Esophagus muscularis mucosa (tissue), 3 donors: ENCODE measurements around the gene CYP26B1.

ENCODE experiments used
- POLR2AphosphoS5 ChIP-seq, 2 donors: sonication (generic); formaldehyde crosslinking; IDR thresholded peaks; one replicate each; pipeline ENCODE4 v1.6.1; 2017; ENCODE audit warnings: antibody characterized with exemption in 2 of 2
- TF ChIP-seq, protein P1 (sequence below), 3 experiments: fragments of 200-600 bp in 2 of 3; fragments of 450-650 bp in 1 of 3; sonication (generic) in 2 of 3; IDR thresholded peaks; one replicate each; pipeline ENCODE4 v1.5.1; 2017 to 2019; ENCODE audit warnings: antibody characterized with exemption in 3 of 3, mild to moderate bottlenecking in 2 of 3, moderate library complexity in 1 of 3

- TF ChIP-seq, protein P1, sequence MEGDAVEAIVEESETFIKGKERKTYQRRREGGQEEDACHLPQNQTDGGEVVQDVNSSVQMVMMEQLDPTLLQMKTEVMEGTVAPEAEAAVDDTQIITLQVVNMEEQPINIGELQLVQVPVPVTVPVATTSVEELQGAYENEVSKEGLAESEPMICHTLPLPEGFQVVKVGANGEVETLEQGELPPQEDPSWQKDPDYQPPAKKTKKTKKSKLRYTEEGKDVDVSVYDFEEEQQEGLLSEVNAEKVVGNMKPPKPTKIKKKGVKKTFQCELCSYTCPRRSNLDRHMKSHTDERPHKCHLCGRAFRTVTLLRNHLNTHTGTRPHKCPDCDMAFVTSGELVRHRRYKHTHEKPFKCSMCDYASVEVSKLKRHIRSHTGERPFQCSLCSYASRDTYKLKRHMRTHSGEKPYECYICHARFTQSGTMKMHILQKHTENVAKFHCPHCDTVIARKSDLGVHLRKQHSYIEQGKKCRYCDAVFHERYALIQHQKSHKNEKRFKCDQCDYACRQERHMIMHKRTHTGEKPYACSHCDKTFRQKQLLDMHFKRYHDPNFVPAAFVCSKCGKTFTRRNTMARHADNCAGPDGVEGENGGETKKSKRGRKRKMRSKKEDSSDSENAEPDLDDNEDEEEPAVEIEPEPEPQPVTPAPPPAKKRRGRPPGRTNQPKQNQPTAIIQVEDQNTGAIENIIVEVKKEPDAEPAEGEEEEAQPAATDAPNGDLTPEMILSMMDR (IDR thresholded peaks at IDR 0.05): no peak
- no peak for TF ChIP-seq POLR2AphosphoS5 (IDR thresholded peaks at IDR 0.05)
These were observed 67.1 kb downstream of the CYP26B1 start for GRCh38 chr2:72080286-72081145.
